BE2C (cell line): ENCODE data around the gene TMA16. TPM values are rescaled to one million over a fixed set of nuclear protein-coding genes. Genes with fewer than 3 reads are reported as not detected.
"Not testable (repeated sequence)": the region's sequence is repeated elsewhere in the genome, so short reads cannot be mapped to it uniquely, and the experiment has no call there.

Source experiments
- DNase-seq: peaks from one replicate; pipeline ENCODE4 v3.0.0-alpha.2; 2020
- H3K27me3 ChIP-seq: fragments of 250-450 bp; sonication (Bioruptor Pico); 2 replicates; pipeline ENCODE4 v1.5.1; 2020; ENCODE audit warnings: mild to moderate bottlenecking
- H3K36me3 ChIP-seq: fragments of 250-450 bp; sonication (Bioruptor Pico); 2 replicates; pipeline ENCODE4 v1.5.1; 2020; ENCODE audit warnings: mild to moderate bottlenecking
- H3K4me1 ChIP-seq: fragments of 250-450 bp; sonication (Bioruptor Pico); 2 replicates; pipeline ENCODE4 v1.5.1; 2020
- H3K4me3 ChIP-seq: 2 replicates; pipeline ENCODE4 v1.5.1; 2011; ENCODE audit warnings: low read depth, low read length
- H3K9me3 ChIP-seq: fragments of 250-450 bp; sonication (Bioruptor Pico); 2 replicates; pipeline ENCODE4 v1.5.1; 2020
- CTCF ChIP-seq: IDR thresholded peaks from 2 replicates; pipeline ENCODE4 v1.5.1; 2012; ENCODE audit warnings: mild to moderate bottlenecking, low read depth, low read length
- polyA plus RNA-seq: library from polyadenylated mRNA; unstranded; fragments of >200 nt; gene quantifications from one replicate; pipeline ENCODE4 v1.2.1, GENCODE V29; 2012; ENCODE audit warnings: low read depth, missing spikeins; ENCODE audit not compliant: insufficient read length, insufficient read depth

Gene TMA16
- 49.0 TPM for polyA plus RNA-seq

GRCh38 chr4:163494360-163495241 is at the start of gene TMA16:
Gene TMA16, plus strand, starts transcription at chr4:163494690. Its CDS starts 112 bp downstream, at chr4:163494802.
- Histone ChIP-seq H3K4me3 (peak within 1 kb of the TSS; percentile 82), H3K4me1 (no peaks in the 10 kb centered on the region), H3K36me3 (0 out of 2 replicates have a peak, but pooled peaks cover 6% of the 10 kb centered on the region), H3K9me3 (no peaks in the 10 kb centered on the region), H3K27me3 (peaks cover 5% of the 10 kb centered on the region; the same call in 1 of the 2 replicates)
- TF ChIP-seq CTCF: no peak
- peak; percentile 94 for DNase-seq

- not testable (repeated sequence) for H3K4me3 ChIP-seq, DNase-seq
Measured at GRCh38 chr4:163447023-163447422, 47.5 kb upstream of the TMA16 start.

GRCh38 chr4:163447481-163447880 is 47.0 kb upstream of the TMA16 start:
- no peak for DNase-seq
- no peak for TF ChIP-seq CTCF
- Histone ChIP-seq H3K9me3 (no peaks in the 10 kb centered on the region), H3K27me3 (no peaks in the 10 kb centered on the region), H3K4me3 (no peak overlapping the region), H3K36me3 (no peaks in the 10 kb centered on the region), H3K4me1 (no peaks in the 10 kb centered on the region)

More at GRCh38 chr4:163447023-163447422, 47.5 kb upstream of the TMA16 start:
- not testable (repeated sequence) for H3K4me1 ChIP-seq, H3K9me3 ChIP-seq, H3K27me3 ChIP-seq, H3K36me3 ChIP-seq

DNA sequence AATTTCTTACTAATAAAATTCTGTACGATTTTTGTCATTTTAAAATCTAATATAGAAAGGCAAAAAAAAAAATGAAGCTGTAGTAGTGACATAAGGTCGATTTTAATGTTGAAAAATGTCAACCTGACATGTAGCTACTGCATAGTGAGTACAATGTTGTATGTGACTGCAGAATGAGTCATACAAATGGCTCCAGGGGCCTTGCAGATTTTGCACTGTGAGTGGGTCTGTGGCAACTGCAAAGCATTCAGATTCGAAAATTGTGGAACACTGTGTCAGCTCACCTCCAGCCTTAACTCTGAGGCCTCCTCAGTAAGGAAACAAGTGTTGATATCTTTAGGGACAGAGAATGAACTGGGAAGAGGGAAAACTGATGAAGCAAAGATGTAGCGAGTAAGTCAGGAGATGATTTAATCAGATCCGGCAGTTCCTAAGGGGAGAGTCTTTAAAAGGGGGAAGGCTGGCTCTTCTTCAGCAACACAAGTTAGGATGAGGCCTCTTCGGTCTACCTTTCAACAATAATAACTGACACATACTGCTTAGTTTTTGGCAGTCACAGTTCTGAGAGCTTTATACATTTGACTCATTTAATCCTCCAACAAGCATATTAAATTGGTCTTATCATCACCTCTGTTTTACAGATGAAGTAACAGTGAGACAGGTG is 45.8 kb upstream of the TMA16 start:
- H3K4me3 ChIP-seq: no peak overlapping the region
- peak; percentile 9 for DNase-seq
- TF ChIP-seq CTCF: no peak

DNA sequence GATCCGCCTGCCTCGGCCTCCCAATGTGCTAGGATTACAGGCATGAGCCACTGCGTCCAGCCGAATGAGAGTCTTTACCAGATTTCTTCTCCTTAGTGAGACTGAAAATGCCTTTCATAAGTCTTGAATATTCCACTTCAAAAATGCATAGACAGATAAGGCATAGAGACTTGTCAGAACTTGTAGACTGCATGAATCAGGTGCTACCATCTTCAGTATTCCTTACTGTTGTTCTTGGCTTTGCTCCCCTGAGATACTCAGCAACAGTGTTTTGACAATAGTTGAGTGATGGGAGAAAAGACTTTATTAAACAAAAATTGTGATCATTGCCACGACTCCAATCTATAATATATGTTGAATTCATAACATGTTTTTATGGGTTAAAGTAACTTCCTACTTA is 31.9 kb upstream of the TMA16 start:
- TF ChIP-seq CTCF: no peak
- Histone ChIP-seq H3K4me1 (no peaks in the 10 kb centered on the region), H3K27me3 (peaks cover 7% of the 10 kb centered on the region; the same call in 1 of the 2 replicates), H3K9me3 (no peaks in the 10 kb centered on the region), H3K36me3 (no peaks in the 10 kb centered on the region), H3K4me3 (no peak overlapping the region)
- no peak for DNase-seq

More for the DNA sequence above, 45.8 kb upstream of the TMA16 start:
- Histone ChIP-seq H3K4me1 (no peaks in the 10 kb centered on the region), H3K9me3 (no peaks in the 10 kb centered on the region), H3K27me3 (no peaks in the 10 kb centered on the region), H3K36me3 (no peaks in the 10 kb centered on the region)

GRCh38 chr4:163467082-163467770 is 27.3 kb upstream of the TMA16 start:
- no peaks in the 10 kb centered on the region for H3K4me1 ChIP-seq
- DNase-seq: no peak
- no peak for TF ChIP-seq CTCF

More at GRCh38 chr4:163467082-163467770, 27.3 kb upstream of the TMA16 start:
- Histone ChIP-seq H3K36me3 (no peaks in the 10 kb centered on the region), H3K4me3 (no peak overlapping the region), H3K27me3 (peaks cover 6% of the 10 kb centered on the region; the same call in 1 of the 2 replicates), H3K9me3 (no peaks in the 10 kb centered on the region)
